Activated CD4-positive, CD25-positive, alpha-beta regulatory T cell (primary cell): ENCODE results near the gene KRTAP20-3.

Experiments
- DNase-seq, 4 experiments: peaks; one replicate each; lab custom pipeline; 2025; lab: John Stamatoyannopoulos, UW

Gene KRTAP20-3

GRCh38 chr21:30642564-30642963 is at the start of gene KRTAP20-3:
Gene KRTAP20-3, plus strand, starts transcription at chr21:30642864.
- DNase-seq = no peak

GRCh38 chr21:30598802-30599201 is 43.9 kb upstream of the KRTAP20-3 start, which contains the start of gene KRTAP6-2:
Gene KRTAP6-2, minus strand, starts transcription at chr21:30598902. Its CDS starts 28 bp downstream, at chr21:30598874.
- no peak for DNase-seq

- no peak for DNase-seq
Measured at GRCh38 chr21:30600787-30601186, 41.9 kb upstream of the KRTAP20-3 start, which contains the start of gene KRTAP22-1. Gene KRTAP22-1, plus strand, starts transcription at chr21:30601087.

DNA sequence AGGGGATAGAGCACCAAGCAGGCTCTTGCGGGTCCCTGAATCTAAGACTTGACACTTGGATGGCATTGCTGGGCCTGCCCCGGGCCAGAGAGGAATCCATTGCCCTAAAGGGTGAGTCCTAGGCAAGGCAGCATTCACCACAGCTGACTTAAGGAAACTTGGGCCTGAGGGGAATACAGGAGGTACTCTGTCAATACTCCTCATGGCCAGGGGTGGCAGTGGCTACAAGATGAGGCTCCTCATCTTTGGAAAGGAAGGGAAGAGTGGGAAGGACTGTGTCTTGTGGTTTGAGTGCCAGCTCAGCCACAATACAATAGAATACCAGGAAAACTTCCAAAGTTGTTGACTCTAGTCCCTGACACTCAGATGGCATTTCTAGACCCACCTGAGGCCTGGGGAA is 36.7 kb upstream of the KRTAP20-3 start:
- no peak for DNase-seq

GRCh38 chr21:30612132-30612531 is 30.5 kb upstream of the KRTAP20-3 start:
- no peak for DNase-seq

GRCh38 chr21:30613836-30614235 is 28.8 kb upstream of the KRTAP20-3 start, which contains the start of gene KRTAP6-1:
Gene KRTAP6-1, minus strand, starts transcription at chr21:30613930. Its CDS starts 26 bp downstream, at chr21:30613904.
- DNase-seq = no peak

GRCh38 chr21:30615199-30615598 is 27.5 kb upstream of the KRTAP20-3 start:
- no peak for DNase-seq

- DNase-seq = no peak
Measured at GRCh38 chr21:30616125-30616524, 26.5 kb upstream of the KRTAP20-3 start, which contains the start of gene KRTAP20-1. Gene KRTAP20-1, plus strand, starts transcription at chr21:30616425. Its CDS starts 30 bp downstream, at chr21:30616455.

DNA sequence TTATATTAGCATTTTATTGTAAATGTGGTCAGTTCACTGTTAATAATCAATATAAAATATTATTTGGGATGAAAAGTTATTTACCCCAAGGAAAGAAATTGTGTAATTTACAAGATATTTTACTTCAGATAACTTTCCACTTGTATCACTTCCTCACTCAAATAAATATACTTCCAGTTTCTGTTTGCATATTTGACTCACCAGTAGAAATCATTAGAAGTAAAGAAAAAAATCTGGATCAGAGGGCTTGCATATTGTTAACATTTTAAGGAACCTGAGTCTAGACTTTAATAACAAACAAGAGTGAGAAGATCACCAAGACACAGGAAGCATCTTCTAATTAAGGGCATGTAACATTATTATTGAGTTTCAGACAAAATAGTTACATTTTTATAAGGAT is 22.6 kb upstream of the KRTAP20-3 start:
- DNase-seq = no peak

DNA sequence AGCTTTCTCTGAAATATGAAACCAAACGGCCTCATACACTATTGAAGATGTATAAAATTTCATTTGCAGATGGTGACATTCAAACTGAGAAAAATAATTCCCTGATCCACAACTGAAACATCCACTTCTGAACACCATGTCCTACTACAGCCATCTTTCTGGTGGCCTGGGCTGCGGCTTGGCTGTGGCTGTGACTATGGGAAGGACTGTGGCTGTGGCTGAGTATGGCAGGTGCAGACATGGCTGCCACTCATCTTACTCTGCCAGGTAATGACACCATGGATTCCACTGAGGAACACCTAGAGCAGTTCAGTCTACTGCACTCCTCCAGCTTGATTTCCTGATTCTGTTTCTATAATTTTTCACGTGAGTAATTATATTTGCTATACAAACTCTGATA is 22.1 kb upstream of the KRTAP20-3 start, which contains the start of gene KRTAP20-4:
Gene KRTAP20-4, plus strand, starts transcription at position 106 of the 400 bp plus-strand sequence.
- no peak for DNase-seq

GRCh38 chr21:30623362-30623761 is 19.3 kb upstream of the KRTAP20-3 start:
- no peak for DNase-seq

- no peak for DNase-seq
Measured at GRCh38 chr21:30625449-30626165, 17.1 kb upstream of the KRTAP20-3 start.

DNA sequence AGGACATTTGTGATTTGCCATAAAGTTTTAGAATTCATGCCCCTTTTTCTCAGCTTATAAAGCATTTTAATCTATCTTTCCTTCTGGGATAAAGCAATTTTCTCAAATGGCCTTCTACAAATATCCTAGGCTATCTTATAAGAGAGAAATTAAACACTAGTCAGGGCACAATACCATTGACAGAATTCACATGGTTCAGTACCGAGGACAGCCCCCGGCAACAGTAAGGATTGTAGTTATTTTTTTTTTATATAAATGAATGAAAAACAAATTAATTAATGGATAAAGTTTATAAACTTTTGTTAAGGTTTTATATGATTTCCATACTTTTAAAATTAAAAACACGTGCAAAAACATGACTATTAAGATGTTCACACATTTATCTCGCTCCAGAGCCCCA is 14.6 kb upstream of the KRTAP20-3 start:
- DNase-seq = no peak

- DNase-seq = no peak
Measured at GRCh38 chr21:30629200-30629599, 13.5 kb upstream of the KRTAP20-3 start.

DNA sequence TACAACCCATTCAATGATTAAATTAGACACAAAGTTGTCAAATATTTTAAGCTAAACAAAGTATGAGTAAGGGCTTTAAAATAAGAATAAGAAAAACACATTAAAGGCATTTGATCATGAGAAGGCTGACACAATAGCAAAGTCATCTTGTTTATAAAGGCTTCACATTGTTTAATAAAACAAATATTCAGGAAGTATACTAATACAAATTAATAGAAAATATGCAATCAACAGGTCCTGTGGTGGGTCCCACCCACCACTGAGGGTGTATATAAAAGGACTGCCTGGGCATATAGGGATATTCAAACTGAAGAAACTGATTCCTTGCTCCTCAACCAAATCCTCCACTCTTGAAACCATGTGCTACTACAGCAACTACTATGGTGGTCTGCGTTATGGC is 7.8 kb upstream of the KRTAP20-3 start, which contains the start of gene KRTAP20-2:
Gene KRTAP20-2, plus strand, starts transcription at position 301 of the 400 bp plus-strand sequence. Its CDS starts 58 bp downstream, at position 359.
- no peak for DNase-seq

GRCh38 chr21:30638686-30639085 is 4.0 kb upstream of the KRTAP20-3 start:
- no peak for DNase-seq

- DNase-seq = no peak
Measured at GRCh38 chr21:30646904-30647414, 4.3 kb downstream of the KRTAP20-3 start.

DNA sequence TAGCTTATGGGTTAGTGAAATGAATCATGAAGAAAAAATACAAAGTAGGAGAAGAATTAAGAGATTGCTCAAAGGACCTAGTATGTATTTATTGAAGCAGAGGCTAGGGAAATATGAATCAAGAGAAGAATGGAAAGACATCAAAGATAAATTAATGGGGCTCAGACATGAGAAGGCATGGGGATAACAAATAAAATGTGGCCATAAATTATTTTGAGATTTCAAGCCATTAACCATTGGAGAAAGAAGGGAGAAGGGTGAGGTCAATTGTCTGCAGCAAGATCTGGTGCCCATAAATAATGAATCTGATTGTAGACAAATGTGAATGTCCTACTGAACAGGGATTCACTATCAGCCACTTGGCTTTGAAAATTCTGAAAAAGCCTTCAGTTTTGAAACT is 10.2 kb downstream of the KRTAP20-3 start:
- no peak for DNase-seq

GRCh38 chr21:30668776-30669175 is 26.1 kb downstream of the KRTAP20-3 start:
- DNase-seq = no peak

DNA sequence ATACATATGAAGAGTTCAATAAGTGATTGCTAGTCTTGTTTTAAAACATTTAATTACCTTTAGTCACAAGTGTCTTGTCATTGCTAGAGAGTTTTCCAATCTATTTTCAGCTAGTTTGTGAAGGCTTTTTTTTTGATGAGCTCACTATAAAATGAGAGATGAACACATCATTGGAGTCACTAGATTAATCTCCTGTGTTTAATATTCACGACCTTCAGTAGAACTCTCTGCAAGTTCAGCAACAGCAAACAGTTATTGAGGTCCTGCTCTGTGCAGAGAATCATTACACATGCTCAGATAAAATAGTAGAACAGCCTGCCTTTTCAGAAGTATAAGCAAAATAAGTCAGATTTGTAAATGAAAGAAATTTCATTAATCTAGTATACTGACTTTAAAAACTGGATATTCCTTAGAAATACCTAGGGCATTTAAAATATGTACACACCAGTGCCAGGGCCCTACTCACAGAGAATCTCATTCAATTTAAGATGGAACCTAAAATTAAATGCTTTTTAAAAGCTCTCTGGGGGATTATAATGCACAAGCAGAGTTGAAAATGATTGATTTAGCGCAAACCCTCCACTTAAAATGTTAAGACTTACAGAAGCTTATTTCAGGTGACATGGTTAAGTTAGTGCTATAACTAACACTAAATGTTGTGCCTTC is 30.5 kb downstream of the KRTAP20-3 start:
- no peak for DNase-seq

GRCh38 chr21:30674312-30674711 is 31.6 kb downstream of the KRTAP20-3 start:
- no peak for DNase-seq

DNA sequence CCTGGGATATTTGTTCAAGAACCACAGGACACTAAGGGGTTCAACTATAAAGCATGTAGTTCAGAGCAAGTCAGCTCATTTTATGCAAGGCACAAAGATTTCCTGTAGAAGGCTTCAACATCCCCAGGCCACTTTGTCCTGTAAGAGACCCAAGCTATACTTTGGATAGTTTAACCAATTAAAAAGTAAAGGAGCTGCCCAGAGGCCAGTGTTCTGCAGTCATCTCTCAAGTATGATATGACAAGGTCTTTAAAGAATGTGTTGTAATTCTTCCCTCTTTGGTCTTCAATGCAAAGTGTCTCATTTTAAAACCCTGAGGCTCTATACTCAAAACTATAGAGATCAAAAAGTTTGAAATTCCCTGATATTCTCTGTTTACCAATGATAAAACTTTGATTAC is 34.1 kb downstream of the KRTAP20-3 start:
- no peak for DNase-seq

GRCh38 chr21:30680586-30680985 is 37.9 kb downstream of the KRTAP20-3 start:
- no peak for DNase-seq
